ENCODE measurements around the gene SMIM41.
A peak's percentile ranks its signal among the peaks of the same experiment; 100 is the strongest.

GRCh38 chr12:52036587-52037171 is 42.8 kb upstream of the SMIM41 start:
- TF ChIP-seq CTCF (IDR thresholded peaks at IDR 0.05 in 4 of 5, conservative IDR thresholded peaks at IDR 0.05 in 1 of 5) (no peak), POLR2A (IDR thresholded peaks at IDR 0.05) (peak; percentile 67 to 92)
